Right ventricle myocardium inferior (tissue), 1 donor: Measurements from ENCODE around the gene LRRC61. TPM values are rescaled to one million over a fixed set of nuclear protein-coding genes. Genes with fewer than 3 reads are reported as not detected.

Experiments
- total RNA-seq: library from RNA; stranded (reverse); fragmentation: NEBNext Ultra II Directional; extraction: Animal tissue kit (Norgen Biotek cat#: 25700); gene quantifications from one replicate; pipeline ENCODE4 v1.2.1, GENCODE V29; 2021
- donor health status: DM: no; HTN: yes; CAD: no; lungs with severe emphysema.

Gene LRRC61
- total RNA-seq, 1 donor from 2014 or later: 4.7 TPM

Other genes starting within 250 kb of the LRRC61 start
- gene ACTR3C, start 190 bp downstream of the LRRC61 start, total RNA-seq: 5.7 TPM
- gene RARRES2, start 18.3 kb downstream of the LRRC61 start, total RNA-seq: 32.6 TPM
- 111 TPM for gene REPIN1, start 45.5 kb downstream of the LRRC61 start, total RNA-seq
- 3.3 TPM for gene ZNF775, start 56.0 kb downstream of the LRRC61 start, total RNA-seq
- gene GIMAP8, start 127.3 kb downstream of the LRRC61 start, total RNA-seq: 14.9 TPM
- 21.4 TPM for gene GIMAP7, start 191.5 kb downstream of the LRRC61 start, total RNA-seq
- 38.4 TPM for gene GIMAP4, start 244.0 kb downstream of the LRRC61 start, total RNA-seq